Suprapubic skin (tissue), 3 donors: ENCODE measurements around the gene B9D1.

Experiments
- EP300 ChIP-seq: sonication (generic); formaldehyde crosslinking; IDR thresholded peaks from one replicate; pipeline ENCODE4 v1.6.1; 2017; ENCODE audit warnings: antibody characterized with exemption
- POLR2A ChIP-seq, 2 donors: fragments of 450-650 bp; IDR thresholded peaks; one replicate each; pipeline ENCODE4 v1.6.1; 2017; ENCODE audit warnings: antibody characterized with exemption in 2 of 2, mild to moderate bottlenecking in 2 of 2, moderate library complexity in 2 of 2
- TF ChIP-seq, protein P1 (sequence below), 2 donors: fragments of 200-600 bp in 1 of 2; fragments of 450-650 bp in 1 of 2; sonication (generic) in 1 of 2; IDR thresholded peaks; one replicate each; pipeline ENCODE4 v1.5.1; 2016 to 2019; ENCODE audit warnings: antibody characterized with exemption in 2 of 2, mild to moderate bottlenecking in 1 of 2, moderate library complexity in 1 of 2

- TF ChIP-seq, protein P1, sequence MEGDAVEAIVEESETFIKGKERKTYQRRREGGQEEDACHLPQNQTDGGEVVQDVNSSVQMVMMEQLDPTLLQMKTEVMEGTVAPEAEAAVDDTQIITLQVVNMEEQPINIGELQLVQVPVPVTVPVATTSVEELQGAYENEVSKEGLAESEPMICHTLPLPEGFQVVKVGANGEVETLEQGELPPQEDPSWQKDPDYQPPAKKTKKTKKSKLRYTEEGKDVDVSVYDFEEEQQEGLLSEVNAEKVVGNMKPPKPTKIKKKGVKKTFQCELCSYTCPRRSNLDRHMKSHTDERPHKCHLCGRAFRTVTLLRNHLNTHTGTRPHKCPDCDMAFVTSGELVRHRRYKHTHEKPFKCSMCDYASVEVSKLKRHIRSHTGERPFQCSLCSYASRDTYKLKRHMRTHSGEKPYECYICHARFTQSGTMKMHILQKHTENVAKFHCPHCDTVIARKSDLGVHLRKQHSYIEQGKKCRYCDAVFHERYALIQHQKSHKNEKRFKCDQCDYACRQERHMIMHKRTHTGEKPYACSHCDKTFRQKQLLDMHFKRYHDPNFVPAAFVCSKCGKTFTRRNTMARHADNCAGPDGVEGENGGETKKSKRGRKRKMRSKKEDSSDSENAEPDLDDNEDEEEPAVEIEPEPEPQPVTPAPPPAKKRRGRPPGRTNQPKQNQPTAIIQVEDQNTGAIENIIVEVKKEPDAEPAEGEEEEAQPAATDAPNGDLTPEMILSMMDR (IDR thresholded peaks at IDR 0.05), result no peak
- no peak for TF ChIP-seq POLR2A (IDR thresholded peaks at IDR 0.05)
- no peak for TF ChIP-seq EP300
These were observed 23.1 kb downstream of the B9D1 start for GRCh38 chr17:19339341-19339815.
